ENCODE results near the gene PDZD8. TPM values are rescaled to one million over a fixed set of nuclear protein-coding genes. Genes with fewer than 3 reads are reported as not detected.

The PDZD8 gene
- total RNA-seq, 2 experiments from 2014 or later = 10.5 to 26.4 TPM

DNA sequence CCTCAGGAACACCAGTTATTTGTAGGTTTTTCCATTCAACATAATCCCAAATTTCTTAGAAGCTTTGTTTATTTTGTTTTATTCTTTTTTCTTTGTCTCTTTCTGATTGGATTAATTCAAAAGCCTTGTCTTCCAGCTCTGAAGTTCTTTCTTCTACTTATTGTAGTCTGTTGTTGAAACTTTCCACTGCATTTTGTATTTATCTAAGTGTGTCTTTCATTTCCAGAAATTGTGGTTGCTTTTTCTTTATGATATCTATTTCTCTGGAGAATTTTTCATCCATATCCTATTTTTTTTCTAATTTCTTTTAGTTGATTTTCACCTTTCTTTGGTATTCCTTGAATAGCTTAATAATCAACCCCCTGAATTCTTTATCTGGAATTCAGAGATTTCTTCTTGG lies 75.8 kb downstream of the PDZD8 start:
- BruUV-seq (replicated peaks) = no TSS peak
- H4K20me1 ChIP-seq (ENCODE audit: insufficient read depth, low read length) = no peaks in the 10 kb centered on the region
- intact Hi-C loops (cut with micrococcal nuclease; ENCODE audit: unreplicated experiment) = no loop called here

DNA sequence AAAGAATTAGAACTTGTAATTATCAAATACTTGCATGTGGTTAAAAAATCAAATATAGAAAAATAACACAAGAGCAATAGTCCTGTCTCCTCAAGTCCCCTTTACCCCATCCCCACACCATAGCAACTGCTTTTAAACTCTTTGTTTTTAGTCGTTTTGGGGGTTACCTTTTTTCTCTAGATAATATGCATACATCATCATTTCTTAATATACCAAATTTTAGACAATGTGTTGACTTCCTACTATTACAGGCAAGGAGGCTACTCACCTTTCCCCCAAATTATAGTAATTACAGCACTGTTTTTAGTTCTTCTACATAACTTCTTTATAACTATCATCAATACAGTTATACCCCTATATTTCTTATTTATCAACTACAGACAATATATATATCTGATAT lies 77.0 kb downstream of the PDZD8 start:
- Histone ChIP-seq H3K27ac (ENCODE audit: low read depth, low read length, poor library complexity, severe bottlenecking) (no peak overlapping the region), H4K20me1 (ENCODE audit: insufficient read depth, low read length) (no peaks in the 10 kb centered on the region), H2AFZ (ENCODE audit: low read length) (no peak overlapping the region), H3K4me2 (ENCODE audit: low read length) (no peak overlapping the region), H3K9me3 (ENCODE audit: low read length) (no peaks in the 10 kb centered on the region), H3K4me1 (ENCODE audit: insufficient read depth, low read length, poor library complexity, severe bottlenecking) (no peaks in the 10 kb centered on the region), H3K36me3 (ENCODE audit: insufficient read depth, low read length) (no peaks in the 10 kb centered on the region), H3K79me2 (ENCODE audit: insufficient read depth, low read depth, low read length) (no peaks in the 10 kb centered on the region), H3K4me3 (ENCODE audit: low read depth, low read length, poor library complexity, severe bottlenecking) (no peak overlapping the region), H3K9me2 (ENCODE audit: insufficient read depth, low read length) (no peaks in the 10 kb centered on the region)
- intact Hi-C loops (cut with micrococcal nuclease; ENCODE audit: unreplicated experiment) = no loop called here
- BruUV-seq (replicated peaks) = no TSS peak
- no peak for TF ChIP-seq EZH2phosphoT487 (IDR thresholded peaks at IDR 0.05; ENCODE audit: borderline replicate concordance, low read depth, low read length)
- TF ChIP-seq, protein P1, sequence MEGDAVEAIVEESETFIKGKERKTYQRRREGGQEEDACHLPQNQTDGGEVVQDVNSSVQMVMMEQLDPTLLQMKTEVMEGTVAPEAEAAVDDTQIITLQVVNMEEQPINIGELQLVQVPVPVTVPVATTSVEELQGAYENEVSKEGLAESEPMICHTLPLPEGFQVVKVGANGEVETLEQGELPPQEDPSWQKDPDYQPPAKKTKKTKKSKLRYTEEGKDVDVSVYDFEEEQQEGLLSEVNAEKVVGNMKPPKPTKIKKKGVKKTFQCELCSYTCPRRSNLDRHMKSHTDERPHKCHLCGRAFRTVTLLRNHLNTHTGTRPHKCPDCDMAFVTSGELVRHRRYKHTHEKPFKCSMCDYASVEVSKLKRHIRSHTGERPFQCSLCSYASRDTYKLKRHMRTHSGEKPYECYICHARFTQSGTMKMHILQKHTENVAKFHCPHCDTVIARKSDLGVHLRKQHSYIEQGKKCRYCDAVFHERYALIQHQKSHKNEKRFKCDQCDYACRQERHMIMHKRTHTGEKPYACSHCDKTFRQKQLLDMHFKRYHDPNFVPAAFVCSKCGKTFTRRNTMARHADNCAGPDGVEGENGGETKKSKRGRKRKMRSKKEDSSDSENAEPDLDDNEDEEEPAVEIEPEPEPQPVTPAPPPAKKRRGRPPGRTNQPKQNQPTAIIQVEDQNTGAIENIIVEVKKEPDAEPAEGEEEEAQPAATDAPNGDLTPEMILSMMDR (conservative IDR thresholded peaks at IDR 0.05; ENCODE audit: low read length) = no peak
- DNase-seq (ENCODE audit: low spot score) = no peak
- POLR2A ChIA-PET = interaction anchor here (1.0 kb wide), 1 partner anchor 35 kb away, joined by 3 read pairs; no protein-coding TSS in a partner anchor
- CTCF ChIA-PET (ENCODE audit: unreplicated experiment) = no interaction called here

More for the DNA sequence above, 75.8 kb downstream of the PDZD8 start:
- POLR2A ChIA-PET = no interaction called here
- no peak overlapping the region for H2AFZ ChIP-seq (ENCODE audit: low read length)
- H3K4me1 ChIP-seq (ENCODE audit: insufficient read depth, low read length, poor library complexity, severe bottlenecking) = no peaks in the 10 kb centered on the region
- TF ChIP-seq, protein P1 (conservative IDR thresholded peaks at IDR 0.05; ENCODE audit: low read length) = no peak
- no peak for TF ChIP-seq EZH2phosphoT487 (IDR thresholded peaks at IDR 0.05; ENCODE audit: borderline replicate concordance, low read depth, low read length)
- no peak overlapping the region for H3K27ac ChIP-seq (ENCODE audit: low read depth, low read length, poor library complexity, severe bottlenecking)
- H3K4me2 ChIP-seq (ENCODE audit: low read length) = no peak overlapping the region
- no peak for DNase-seq (ENCODE audit: low spot score)
- H3K9me3 ChIP-seq (ENCODE audit: low read length) = no peaks in the 10 kb centered on the region
- no peaks in the 10 kb centered on the region for H3K9me2 ChIP-seq (ENCODE audit: insufficient read depth, low read length)
- CTCF ChIA-PET (ENCODE audit: unreplicated experiment) = no interaction called here
- H3K79me2 ChIP-seq (ENCODE audit: insufficient read depth, low read depth, low read length) = no peaks in the 10 kb centered on the region
- no peak overlapping the region for H3K4me3 ChIP-seq (ENCODE audit: low read depth, low read length, poor library complexity, severe bottlenecking)
- H3K36me3 ChIP-seq (ENCODE audit: insufficient read depth, low read length) = peaks cover 4% of the 10 kb centered on the region; the same call in 1 of the 2 replicates

DNA sequence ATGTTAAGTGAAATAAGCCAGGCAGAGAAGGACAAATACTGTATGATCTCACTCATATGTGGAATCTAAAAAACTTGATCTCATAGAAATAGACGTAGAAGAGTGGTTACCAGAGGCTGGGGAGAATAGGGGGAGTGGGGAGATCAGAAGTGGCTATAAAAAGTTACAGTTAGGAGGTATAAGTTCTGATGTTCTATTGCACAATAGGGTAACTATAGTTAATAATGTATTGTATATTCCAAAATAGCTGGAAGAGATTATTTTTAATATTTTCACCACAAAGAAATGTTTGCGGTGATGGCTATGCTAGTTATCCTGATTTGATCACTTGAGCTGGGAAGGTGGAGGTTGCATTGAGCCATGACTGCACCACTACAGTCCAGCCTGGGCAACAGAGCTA lies 80.5 kb downstream of the PDZD8 start:
- TF ChIP-seq, protein P1 (conservative IDR thresholded peaks at IDR 0.05; ENCODE audit: low read length) = no peak
- TF ChIP-seq EZH2phosphoT487 (IDR thresholded peaks at IDR 0.05; ENCODE audit: borderline replicate concordance, low read depth, low read length) = no peak
- ChIA-PET POLR2A (interaction anchor here (0.6 kb wide), 1 partner anchor 631 kb away, joined by 3 read pairs; no protein-coding TSS in a partner anchor), CTCF (ENCODE audit: unreplicated experiment) (no interaction called here)
- Histone ChIP-seq H3K27ac (ENCODE audit: low read depth, low read length, poor library complexity, severe bottlenecking) (no peak overlapping the region), H3K4me3 (ENCODE audit: low read depth, low read length, poor library complexity, severe bottlenecking) (no peak overlapping the region), H4K20me1 (ENCODE audit: insufficient read depth, low read length) (no peaks in the 10 kb centered on the region), H3K79me2 (ENCODE audit: insufficient read depth, low read depth, low read length) (no peaks in the 10 kb centered on the region), H3K9me3 (ENCODE audit: low read length) (no peaks in the 10 kb centered on the region), H3K4me1 (ENCODE audit: insufficient read depth, low read length, poor library complexity, severe bottlenecking) (no peaks in the 10 kb centered on the region), H3K9me2 (ENCODE audit: insufficient read depth, low read length) (no peaks in the 10 kb centered on the region), H3K36me3 (ENCODE audit: insufficient read depth, low read length) (peaks cover 4% of the 10 kb centered on the region; the same call in 1 of the 2 replicates), H3K4me2 (ENCODE audit: low read length) (no peak overlapping the region), H2AFZ (ENCODE audit: low read length) (no peak overlapping the region)
- no peak for DNase-seq (ENCODE audit: low spot score)
- BruUV-seq (replicated peaks) = no TSS peak
- intact Hi-C loops (cut with micrococcal nuclease; ENCODE audit: unreplicated experiment) = no loop called here

Measured in OCI-LY7 (cell line).